Measurements from ENCODE around the gene C16orf78. TPM values are rescaled to one million over a fixed set of nuclear protein-coding genes. Genes with fewer than 3 reads are reported as not detected.

Gene C16orf78
- total and polyA plus RNA-seq, 2 of the 8 experiments (the other 6 are each of a cell fraction or from before 2014, with no cell fraction given) = not detected

- TF ChIP-seq RAD21 (IDR thresholded peaks at IDR 0.05 in 1 of 2, conservative IDR thresholded peaks at IDR 0.05 in 1 of 2; ENCODE audit: low read depth in 2 of 2, low read length in 2 of 2) (peak; percentile 100), BCL11A (IDR thresholded peaks at IDR 0.05; ENCODE audit: low read depth in 2 of 2, low read length in 2 of 2) (no peak), ASH2L (IDR thresholded peaks at IDR 0.05; ENCODE audit: low read length) (peak; percentile 24), RBBP5 (IDR thresholded peaks at IDR 0.05; ENCODE audit: borderline replicate concordance, low read depth, low read length) (no peak), CTBP2 (IDR thresholded peaks at IDR 0.05; ENCODE audit: borderline replicate concordance, insufficient read depth, insufficient read length, low read length) (no peak), SRF (IDR thresholded peaks at IDR 0.05; ENCODE audit: low read depth, low read length) (no peak), YY1 (IDR thresholded peaks at IDR 0.05; ENCODE audit: low read depth, low read length) (no peak), CEBPB (IDR thresholded peaks at IDR 0.05; ENCODE audit: low read depth, low read length) (no peak), HDAC6 (IDR thresholded peaks at IDR 0.05; ENCODE audit: low read depth, low read length) (no peak), KDM1A (IDR thresholded peaks at IDR 0.05; ENCODE audit: borderline replicate concordance, low read length) (no peak), SUZ12 (IDR thresholded peaks at IDR 0.05; ENCODE audit: low read length) (no peak), POLR2A (IDR thresholded peaks at IDR 0.05; ENCODE audit: control extremely low read depth in 1 of 2, low read depth in 2 of 2, low read length in 2 of 2) (no peak), GTF2F1 (IDR thresholded peaks at IDR 0.05; ENCODE audit: borderline replicate concordance, low read depth, low read length) (no peak), CREB1 (IDR thresholded peaks at IDR 0.05) (peak; percentile 39; the same call in 1 of the 2 replicates), TBP (IDR thresholded peaks at IDR 0.05; ENCODE audit: low read depth, low read length) (0 out of 2 replicates have a peak, but pooled peaks have one; percentile 20), CBX5 (IDR thresholded peaks at IDR 0.05; ENCODE audit: low read depth, low read length) (no peak), POLR2AphosphoS5 (IDR thresholded peaks at IDR 0.05; ENCODE audit: low read depth, low read length) (no peak), NRF1 (IDR thresholded peaks at IDR 0.05; ENCODE audit: low read depth, low read length) (no peak), RNF2 (IDR thresholded peaks at IDR 0.05; ENCODE audit: borderline replicate concordance, low read depth, low read length, missing control alignments, poor library complexity, severe bottlenecking) (no peak), EP300 (IDR thresholded peaks at IDR 0.05; ENCODE audit: borderline replicate concordance in 1 of 2, low read depth in 2 of 2, low read length in 2 of 2) (no peak), SP2 (IDR thresholded peaks at IDR 0.05; ENCODE audit: low read length) (no peak), KDM5A (IDR thresholded peaks at IDR 0.05; ENCODE audit: low read length) (no peak), CHD1 (IDR thresholded peaks at IDR 0.05; ENCODE audit: low read depth, low read length) (no peak), NANOG (IDR thresholded peaks at IDR 0.05; ENCODE audit: insufficient read depth, low read depth, low read length, poor library complexity, severe bottlenecking) (no peak)
- TF ChIP-seq, protein P1, sequence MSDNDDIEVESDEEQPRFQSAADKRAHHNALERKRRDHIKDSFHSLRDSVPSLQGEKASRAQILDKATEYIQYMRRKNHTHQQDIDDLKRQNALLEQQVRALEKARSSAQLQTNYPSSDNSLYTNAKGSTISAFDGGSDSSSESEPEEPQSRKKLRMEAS (IDR thresholded peaks at IDR 0.05) = peak; percentile 74
Measured at GRCh38 chr16:49407873-49408550, 34.4 kb downstream of the C16orf78 start (continued).
